Thoracic aorta (tissue), 2 donors: Measurements from ENCODE around the gene SPECC1. TPM values are rescaled to one million over a fixed set of nuclear protein-coding genes. Genes with fewer than 3 reads are reported as not detected.

Experiments
- ATAC-seq: fragments of 150-250 bp; one replicate; pipeline ENCODE4 v1.8.0; 2017; ENCODE audit warnings: low read depth; ENCODE audit not compliant: insufficient number of reproducible peaks, low FRiP score
- DNase-seq: peaks from one replicate; pipeline ENCODE4 v3.0.0-alpha.2; 2020; ENCODE audit warnings: low spot score
- H3K27ac ChIP-seq, 2 donors: fragments of 200-600 bp; sonication (generic); 1 replicate in 1 of 2; 2 replicates in 1 of 2; pipeline ENCODE4 v1.5.1; 2016; ENCODE audit warnings: mild to moderate bottlenecking in 2 of 2, moderate library complexity in 2 of 2
- H3K27me3 ChIP-seq: fragments of 200-600 bp; sonication (generic); replicated peaks from 2 replicates; pipeline ENCODE4 v1.6.0; 2016; ENCODE audit warnings: mild to moderate bottlenecking; ENCODE audit not compliant: insufficient read depth
- H3K36me3 ChIP-seq: fragments of 200-600 bp; sonication (generic); one replicate; pipeline ENCODE4 v1.5.1; 2016
- H3K4me1 ChIP-seq, 2 donors: fragments of 200-600 bp; sonication (generic); 1 replicate in 1 of 2; 2 replicates in 1 of 2; pipeline versions ENCODE4 v1.5.1 to v1.6.0; 2016; ENCODE audit warnings: low read depth in 2 of 2, mild to moderate bottlenecking in 1 of 2; ENCODE audit not compliant: control insufficient read depth in 1 of 2
- H3K4me3 ChIP-seq: fragments of 200-600 bp; sonication (generic); 2 replicates; pipeline ENCODE4 v1.5.1; 2016; ENCODE audit warnings: mild to moderate bottlenecking
- H3K9me3 ChIP-seq: fragments of 200-600 bp; sonication (generic); 2 replicates; pipeline ENCODE4 v1.5.1; 2016
- total RNA-seq, 2 donors: library from RNA; depleted of rRNA; stranded (reverse); fragments of >200 nt; gene quantifications; one replicate each; pipeline versions ENCODE4 v1.1.0 to v1.2.3, GENCODE V29; 2016
- TF ChIP-seq, protein P1 (sequence below): fragments of 200-600 bp; sonication (generic); IDR thresholded peaks from one replicate; pipeline ENCODE4 v1.5.1; 2019; ENCODE audit warnings: antibody characterized with exemption

SPECC1 gene
- total RNA-seq, 2 donors from 2014 or later: 89.8 to 91.9 TPM

DNA sequence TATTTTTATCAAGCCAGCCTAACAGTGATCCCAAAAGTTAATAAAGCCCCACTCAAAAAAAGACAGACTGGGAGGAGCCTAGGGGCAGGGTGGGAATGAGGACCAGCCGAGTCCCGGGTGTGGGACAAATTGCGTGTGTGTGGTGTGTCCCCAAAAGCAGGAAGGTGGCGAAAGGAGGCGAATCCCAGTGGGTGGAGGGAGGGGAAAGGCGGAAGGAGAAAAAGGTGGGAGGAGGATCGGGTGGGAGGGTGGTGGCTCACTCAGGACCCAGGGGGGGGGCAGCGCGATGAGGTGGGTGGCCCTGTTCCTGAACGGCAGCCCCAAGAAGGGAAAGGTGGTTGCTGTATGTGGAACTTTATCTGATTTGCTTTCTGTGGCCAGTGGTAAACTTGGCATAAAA is 102.4 kb downstream of the SPECC1 start:
- no peaks in the 10 kb centered on the region for H3K9me3 ChIP-seq
- DNase-seq: no peak
- no peak for ATAC-seq
- H3K4me1 ChIP-seq: no peaks in the 10 kb centered on the region
- no peak overlapping the region for H3K27ac ChIP-seq
- TF ChIP-seq, protein P1, sequence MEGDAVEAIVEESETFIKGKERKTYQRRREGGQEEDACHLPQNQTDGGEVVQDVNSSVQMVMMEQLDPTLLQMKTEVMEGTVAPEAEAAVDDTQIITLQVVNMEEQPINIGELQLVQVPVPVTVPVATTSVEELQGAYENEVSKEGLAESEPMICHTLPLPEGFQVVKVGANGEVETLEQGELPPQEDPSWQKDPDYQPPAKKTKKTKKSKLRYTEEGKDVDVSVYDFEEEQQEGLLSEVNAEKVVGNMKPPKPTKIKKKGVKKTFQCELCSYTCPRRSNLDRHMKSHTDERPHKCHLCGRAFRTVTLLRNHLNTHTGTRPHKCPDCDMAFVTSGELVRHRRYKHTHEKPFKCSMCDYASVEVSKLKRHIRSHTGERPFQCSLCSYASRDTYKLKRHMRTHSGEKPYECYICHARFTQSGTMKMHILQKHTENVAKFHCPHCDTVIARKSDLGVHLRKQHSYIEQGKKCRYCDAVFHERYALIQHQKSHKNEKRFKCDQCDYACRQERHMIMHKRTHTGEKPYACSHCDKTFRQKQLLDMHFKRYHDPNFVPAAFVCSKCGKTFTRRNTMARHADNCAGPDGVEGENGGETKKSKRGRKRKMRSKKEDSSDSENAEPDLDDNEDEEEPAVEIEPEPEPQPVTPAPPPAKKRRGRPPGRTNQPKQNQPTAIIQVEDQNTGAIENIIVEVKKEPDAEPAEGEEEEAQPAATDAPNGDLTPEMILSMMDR: no peak
- no peaks in the 10 kb centered on the region for H3K27me3 ChIP-seq
- H3K4me3 ChIP-seq: no peak overlapping the region
- peaks cover 11% of the 10 kb centered on the region for H3K36me3 ChIP-seq

DNA sequence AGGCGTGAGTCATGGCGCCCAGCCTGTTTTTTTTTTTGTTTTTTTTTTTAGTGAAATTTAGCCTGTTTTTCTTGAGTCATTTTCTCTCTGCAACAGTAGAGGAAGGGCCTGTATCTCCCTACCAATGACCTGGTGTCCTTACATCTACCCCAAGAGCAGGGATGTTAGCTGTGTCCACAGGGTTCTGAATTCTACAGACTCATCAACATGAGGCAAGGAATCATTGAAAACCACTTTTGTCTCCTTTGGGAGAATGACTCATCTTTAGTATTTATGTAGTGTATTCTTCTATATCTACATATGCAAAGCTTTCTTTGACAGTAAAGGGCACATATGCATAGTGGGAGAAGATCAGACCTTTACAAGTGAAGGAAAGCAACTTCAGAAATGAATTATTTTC is 105.3 kb downstream of the SPECC1 start:
- DNase-seq (no peak), ATAC-seq (no peak)
- Histone ChIP-seq H3K9me3 (no peaks in the 10 kb centered on the region), H3K4me3 (no peak overlapping the region), H3K27me3 (no peaks in the 10 kb centered on the region), H3K27ac (no peak overlapping the region), H3K4me1 (peaks cover 0 to 3% of the 10 kb centered on the region in 2 donors), H3K36me3 (peaks cover 11% of the 10 kb centered on the region)
- TF ChIP-seq, protein P1: no peak

DNA sequence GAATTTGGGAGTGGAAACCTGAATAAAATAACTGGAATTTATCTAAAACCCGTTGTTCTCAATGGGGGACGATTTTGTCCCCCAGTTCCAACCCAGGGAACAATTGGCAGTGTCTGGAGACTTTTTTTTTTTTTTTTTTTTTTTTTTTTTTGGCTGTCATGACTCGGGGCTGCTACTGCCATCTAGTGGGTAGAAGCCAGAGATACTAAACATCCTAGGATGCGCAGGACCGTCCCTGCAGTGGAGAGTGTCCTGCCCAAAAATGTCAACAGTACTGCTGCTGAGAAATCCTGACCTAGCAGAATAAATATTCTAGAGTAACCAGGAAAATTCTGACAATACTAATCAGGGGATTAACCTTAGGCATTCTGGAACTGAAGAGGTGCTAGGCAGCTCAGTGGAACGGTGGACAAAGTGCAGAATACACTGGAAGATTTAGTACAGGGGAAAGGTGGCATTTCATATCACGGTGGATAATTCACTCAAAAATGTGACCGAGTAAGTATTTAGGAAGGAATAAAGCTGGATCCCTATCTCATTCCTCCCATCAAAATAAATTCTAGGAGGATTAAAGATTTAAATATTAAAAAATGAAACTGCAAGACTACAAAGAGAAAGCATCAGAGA is 107.6 kb downstream of the SPECC1 start:
- no peak overlapping the region for H3K27ac ChIP-seq
- DNase-seq (no peak), ATAC-seq (no peak)
- H3K27me3 ChIP-seq: no peaks in the 10 kb centered on the region
- H3K36me3 ChIP-seq: peaks cover 3% of the 10 kb centered on the region
- no peak overlapping the region for H3K4me3 ChIP-seq
- TF ChIP-seq, protein P1: peak; percentile 49
- no peaks in the 10 kb centered on the region for H3K9me3 ChIP-seq
- peaks cover 14 to 17% of the 10 kb centered on the region in 2 donors for H3K4me1 ChIP-seq

DNA sequence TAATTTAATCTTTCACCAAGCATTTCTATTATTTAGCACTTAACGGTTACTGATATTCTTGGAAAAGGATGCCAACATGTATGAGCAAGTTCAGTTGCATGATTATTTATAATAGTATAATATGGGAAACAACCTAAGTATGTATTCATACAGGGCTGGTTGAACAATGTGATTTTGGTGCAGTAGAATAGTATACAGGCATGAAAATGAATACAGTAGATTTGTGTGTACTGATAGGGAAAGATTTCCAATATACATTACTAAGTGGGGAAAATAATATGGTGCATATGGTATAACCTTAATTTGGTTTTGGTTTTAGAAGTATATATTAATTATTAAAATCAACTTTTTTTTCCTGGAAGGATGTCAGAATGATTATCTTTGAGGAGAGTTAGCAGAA is 109.1 kb downstream of the SPECC1 start:
- peaks cover 21 to 28% of the 10 kb centered on the region in 2 donors for H3K4me1 ChIP-seq
- TF ChIP-seq, protein P1: no peak
- no peaks in the 10 kb centered on the region for H3K27me3 ChIP-seq
- no peak for DNase-seq
- no peak overlapping the region for H3K27ac ChIP-seq
- no peak for ATAC-seq
- H3K4me3 ChIP-seq: no peak overlapping the region
- no peaks in the 10 kb centered on the region for H3K9me3 ChIP-seq
- peaks cover 3% of the 10 kb centered on the region for H3K36me3 ChIP-seq

DNA sequence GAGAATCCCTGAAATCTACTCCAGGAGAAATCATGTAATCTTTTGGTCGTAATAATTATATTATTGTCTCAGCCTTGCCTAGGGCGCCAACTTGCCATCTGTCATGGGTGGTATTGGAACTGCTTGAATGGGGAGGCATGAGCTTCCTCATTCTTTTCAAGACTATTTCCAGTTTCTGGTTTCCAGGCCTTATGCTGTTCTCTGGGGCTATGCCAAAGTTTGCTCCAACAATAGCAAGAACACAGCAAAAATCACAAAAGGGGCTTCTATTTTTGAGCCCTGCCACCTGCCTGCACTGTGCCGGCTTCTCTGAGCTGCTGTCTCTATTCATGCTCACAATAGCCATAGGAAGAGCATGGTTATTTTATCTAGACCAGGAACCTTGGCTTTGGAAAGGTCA is 111.7 kb downstream of the SPECC1 start:
- Histone ChIP-seq H3K27me3 (no peaks in the 10 kb centered on the region), H3K27ac (peak overlapping the region; percentile 27 to 63), H3K4me1 (peaks cover 21 to 28% of the 10 kb centered on the region in 2 donors), H3K4me3 (peak overlapping the region; percentile 11), H3K36me3 (no peaks in the 10 kb centered on the region), H3K9me3 (no peaks in the 10 kb centered on the region)
- no peak for DNase-seq
- ATAC-seq: peak; percentile 20
- TF ChIP-seq, protein P1: no peak
